ENCODE measurements around the gene UBE2QL1. TPM values are rescaled to one million over a fixed set of nuclear protein-coding genes. Genes with fewer than 3 reads are reported as not detected.

The UBE2QL1 gene
- total RNA-seq, 1 donor from 2014 or later: not detected

DNA sequence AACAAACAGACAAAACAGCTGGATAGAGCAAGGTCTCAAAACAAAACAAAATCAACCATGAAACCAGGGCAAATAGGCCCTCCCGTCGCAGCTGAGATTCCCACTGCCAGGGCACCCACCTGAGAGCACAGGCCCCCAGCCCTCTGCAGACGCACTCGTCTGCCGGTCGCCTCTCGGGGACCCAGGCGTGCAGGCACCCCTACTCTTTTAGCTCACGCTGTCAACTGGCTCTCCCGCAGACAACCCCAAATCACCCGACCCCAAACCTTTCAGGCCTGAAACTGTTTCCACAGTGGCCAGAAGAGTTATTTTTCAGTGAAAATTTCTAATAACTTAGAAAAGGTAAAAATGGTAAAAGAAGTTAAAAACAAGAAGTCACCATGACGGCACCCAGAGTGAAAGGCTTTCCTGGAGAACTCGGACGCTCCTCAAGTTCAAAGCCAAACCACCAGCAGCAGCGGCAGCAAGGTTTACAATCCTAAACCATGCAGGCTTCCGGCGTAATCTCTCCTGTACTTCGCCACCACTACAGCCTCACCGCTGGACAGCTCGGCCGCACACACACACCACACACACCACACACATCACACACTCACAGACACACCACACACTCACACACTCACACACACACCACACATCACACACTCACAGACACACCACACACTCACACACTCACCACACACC is 1.9 kb upstream of the UBE2QL1 start:
- no peak overlapping the region for H3K4me3 ChIP-seq (ENCODE audit: low read depth, low read length)
- TF ChIP-seq, protein P1, sequence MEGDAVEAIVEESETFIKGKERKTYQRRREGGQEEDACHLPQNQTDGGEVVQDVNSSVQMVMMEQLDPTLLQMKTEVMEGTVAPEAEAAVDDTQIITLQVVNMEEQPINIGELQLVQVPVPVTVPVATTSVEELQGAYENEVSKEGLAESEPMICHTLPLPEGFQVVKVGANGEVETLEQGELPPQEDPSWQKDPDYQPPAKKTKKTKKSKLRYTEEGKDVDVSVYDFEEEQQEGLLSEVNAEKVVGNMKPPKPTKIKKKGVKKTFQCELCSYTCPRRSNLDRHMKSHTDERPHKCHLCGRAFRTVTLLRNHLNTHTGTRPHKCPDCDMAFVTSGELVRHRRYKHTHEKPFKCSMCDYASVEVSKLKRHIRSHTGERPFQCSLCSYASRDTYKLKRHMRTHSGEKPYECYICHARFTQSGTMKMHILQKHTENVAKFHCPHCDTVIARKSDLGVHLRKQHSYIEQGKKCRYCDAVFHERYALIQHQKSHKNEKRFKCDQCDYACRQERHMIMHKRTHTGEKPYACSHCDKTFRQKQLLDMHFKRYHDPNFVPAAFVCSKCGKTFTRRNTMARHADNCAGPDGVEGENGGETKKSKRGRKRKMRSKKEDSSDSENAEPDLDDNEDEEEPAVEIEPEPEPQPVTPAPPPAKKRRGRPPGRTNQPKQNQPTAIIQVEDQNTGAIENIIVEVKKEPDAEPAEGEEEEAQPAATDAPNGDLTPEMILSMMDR (conservative IDR thresholded peaks at IDR 0.05; ENCODE audit: low read depth, low read length): no peak
- no peak for DNase-seq (ENCODE audit: low read depth)

- DNase-seq (ENCODE audit: low read depth): no peak
- TF ChIP-seq, protein P1 (conservative IDR thresholded peaks at IDR 0.05; ENCODE audit: low read depth, low read length): no peak
- no peak overlapping the region for H3K4me3 ChIP-seq (ENCODE audit: low read depth, low read length)
Measured at GRCh38 chr5:6447384-6448140, 1.1 kb upstream of the UBE2QL1 start.

GRCh38 chr5:6448141-6448491 is 543 bp upstream of the UBE2QL1 start:
- DNase-seq (ENCODE audit: low read depth): no peak
- H3K4me3 ChIP-seq (ENCODE audit: low read depth, low read length): no peak overlapping the region
- TF ChIP-seq, protein P1 (conservative IDR thresholded peaks at IDR 0.05; ENCODE audit: low read depth, low read length): no peak

- no peak overlapping the region for H3K4me3 ChIP-seq (ENCODE audit: low read depth, low read length)
Measured at GRCh38 chr5:6449465-6450158, 953 bp downstream of the UBE2QL1 start.

DNA sequence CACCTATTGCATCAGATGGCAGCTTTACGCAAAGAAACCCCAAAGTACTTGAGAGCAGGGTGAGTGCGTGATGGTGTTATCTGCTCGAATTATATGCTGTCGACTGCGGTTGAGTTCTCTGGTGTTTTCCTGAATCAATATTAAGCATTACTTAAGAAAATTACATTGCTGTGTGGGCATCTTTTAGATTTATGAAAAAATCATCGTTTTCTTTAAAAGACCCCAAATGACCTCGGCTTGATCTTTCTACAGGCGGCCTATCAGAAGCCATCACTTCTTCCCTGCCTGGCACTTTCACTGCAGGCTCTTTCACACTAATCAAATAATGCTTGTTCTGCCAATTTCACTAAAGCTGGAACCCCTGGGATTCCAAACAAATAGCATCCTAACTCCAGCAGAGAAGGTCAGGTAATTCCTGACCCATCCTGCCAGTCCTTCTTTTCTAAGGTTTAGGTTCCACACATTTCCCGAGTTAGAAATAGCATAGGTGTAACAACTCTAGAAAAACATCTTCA is 1.7 kb downstream of the UBE2QL1 start:
- TF ChIP-seq, protein P1 (conservative IDR thresholded peaks at IDR 0.05; ENCODE audit: low read depth, low read length): no peak
- no peak overlapping the region for H3K4me3 ChIP-seq (ENCODE audit: low read depth, low read length)
- DNase-seq (ENCODE audit: low read depth): no peak

More at GRCh38 chr5:6449465-6450158, 953 bp downstream of the UBE2QL1 start:
- TF ChIP-seq, protein P1 (conservative IDR thresholded peaks at IDR 0.05; ENCODE audit: low read depth, low read length): no peak
- no peak for DNase-seq (ENCODE audit: low read depth)

GRCh38 chr5:6452622-6453504 is 4.2 kb downstream of the UBE2QL1 start:
- no peak for DNase-seq (ENCODE audit: low read depth)
- TF ChIP-seq, protein P1 (conservative IDR thresholded peaks at IDR 0.05; ENCODE audit: low read depth, low read length): no peak
- no peak overlapping the region for H3K4me3 ChIP-seq (ENCODE audit: low read depth, low read length)
